HTR-8/SVneo (cell line): Measurements from ENCODE around the gene FADS3.

Source experiments
- DNase-seq: peaks from one replicate; pipeline ENCODE4 v3.0.0; 2011; ENCODE audit warnings: low spot score, mixed read lengths; ENCODE audit not compliant: insufficient read length
- FAIRE-seq: peaks from 2 replicates; lab custom pipeline; 2011; peaks lifted over from hg19 to GRCh38; lab: Jason Lieb, UNC

Gene FADS3

DNA sequence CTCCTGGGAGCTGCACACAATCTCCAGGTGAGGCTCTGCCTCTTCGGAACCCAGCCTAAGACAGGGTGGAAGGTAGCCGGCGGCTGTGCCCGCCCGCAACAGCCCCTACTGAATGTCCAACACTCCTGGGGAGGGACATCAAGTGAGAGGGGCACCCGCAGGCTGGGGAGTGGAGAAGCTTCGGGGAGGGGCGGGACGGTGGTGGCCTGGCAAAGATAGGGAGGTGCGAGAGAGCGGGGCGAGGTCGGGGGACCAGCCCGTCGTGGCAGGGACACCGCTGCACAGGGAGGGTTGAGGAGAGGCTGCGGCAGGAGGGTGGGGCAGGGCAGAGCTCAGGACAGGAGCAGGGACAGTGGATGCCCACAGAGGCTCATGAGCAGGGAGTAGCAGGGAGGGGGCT lies 8.9 kb upstream of the FADS3 start:
- FAIRE-seq, result no peak

DNA sequence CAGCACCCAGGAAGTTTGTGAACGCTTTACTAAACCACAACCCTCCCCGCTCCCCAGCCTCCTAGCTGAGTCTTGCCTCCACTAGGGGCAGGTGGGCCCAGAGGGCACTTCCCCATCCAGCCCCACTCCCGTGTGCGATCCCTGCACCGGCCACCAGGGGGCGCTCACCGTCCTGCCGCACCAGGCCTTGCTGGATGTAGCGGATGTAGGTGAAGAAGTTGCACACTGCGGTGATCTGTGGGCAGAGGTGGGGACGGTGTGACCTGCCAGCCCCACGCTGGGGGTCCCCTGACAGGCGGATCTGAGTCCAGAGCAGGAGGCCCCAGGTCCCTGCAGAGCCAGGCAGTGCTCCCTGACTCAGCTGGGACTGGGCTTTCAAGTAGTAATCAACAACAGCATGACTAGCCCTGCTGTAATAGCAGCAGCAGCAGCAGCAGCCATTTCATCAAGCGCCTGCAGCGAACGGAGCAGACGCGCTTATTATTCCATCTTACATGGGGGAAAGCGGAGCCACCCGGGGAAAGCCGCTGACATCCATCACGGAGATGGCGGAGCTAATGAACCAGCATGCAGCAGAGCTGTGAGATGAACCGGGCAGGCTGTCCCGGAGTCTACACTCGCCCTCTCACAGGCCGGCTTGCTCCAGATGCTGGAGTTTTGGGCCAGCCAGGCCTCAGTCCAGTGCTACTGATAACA lies 7.9 kb upstream of the FADS3 start:
- FAIRE-seq, result peak; percentile 28
- peak; percentile 86 for DNase-seq

More for the DNA sequence above, 8.9 kb upstream of the FADS3 start:
- DNase-seq, result no peak

DNA sequence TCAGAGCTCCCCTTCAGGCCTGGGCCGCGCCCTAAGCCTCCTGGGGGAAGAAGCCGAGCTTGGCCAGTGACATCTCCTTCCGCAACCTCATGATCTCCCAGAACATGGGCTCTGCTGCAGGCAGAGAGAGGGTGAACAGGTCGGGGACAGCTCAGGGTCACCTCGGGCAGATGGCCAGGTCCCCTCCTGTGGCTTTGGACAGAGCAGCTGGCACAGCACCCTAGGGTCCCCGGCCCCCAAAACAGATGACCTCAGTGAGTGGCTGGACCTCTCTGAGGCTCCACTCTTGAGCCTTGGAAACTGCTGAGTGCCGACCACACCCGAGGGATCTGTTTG lies 6.9 kb upstream of the FADS3 start:
- no peak for FAIRE-seq
- no peak for DNase-seq

DNA sequence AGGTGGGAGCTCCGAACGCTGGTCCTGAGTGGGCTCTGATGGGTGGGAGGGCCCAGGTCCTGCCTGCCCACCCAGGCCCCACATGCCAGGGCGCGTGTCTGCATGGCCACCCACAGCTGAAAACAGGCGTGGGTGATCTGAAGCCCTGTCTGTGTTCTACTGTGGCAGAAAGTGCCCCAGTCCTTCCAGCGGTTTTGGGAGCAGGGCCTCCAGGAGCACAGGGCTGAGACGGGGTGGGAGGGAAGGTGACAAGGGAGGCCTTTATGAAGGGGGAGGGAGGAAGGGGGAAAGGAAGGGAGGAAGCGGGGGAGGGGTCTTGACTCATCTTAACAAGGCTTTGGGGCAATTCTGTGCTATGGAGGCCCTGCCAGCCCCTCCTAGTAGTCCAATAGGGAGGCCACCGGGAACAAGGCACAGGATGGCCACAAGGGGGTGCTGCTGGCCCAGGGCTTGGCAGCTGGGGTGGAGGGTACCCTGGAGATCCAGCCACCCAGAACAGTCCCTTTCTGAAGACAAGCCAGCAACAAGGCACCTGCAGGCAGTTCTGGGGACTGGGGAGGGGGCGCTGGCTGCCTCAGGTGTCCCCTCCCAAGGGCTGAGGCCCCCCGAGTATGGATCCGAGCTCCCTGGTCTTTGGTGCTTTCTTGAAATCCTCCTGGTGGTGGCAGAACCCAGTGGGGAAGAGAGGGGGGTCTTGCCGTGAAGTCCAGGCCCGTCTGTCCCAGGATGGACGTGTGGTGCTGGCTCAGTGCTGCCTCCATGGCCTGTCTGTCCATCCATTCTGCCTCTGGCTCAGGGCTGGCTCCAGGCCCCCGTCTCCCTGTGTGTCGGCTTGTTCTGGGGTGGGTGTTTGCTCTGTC lies 6.3 kb upstream of the FADS3 start:
- FAIRE-seq, result no peak

DNA sequence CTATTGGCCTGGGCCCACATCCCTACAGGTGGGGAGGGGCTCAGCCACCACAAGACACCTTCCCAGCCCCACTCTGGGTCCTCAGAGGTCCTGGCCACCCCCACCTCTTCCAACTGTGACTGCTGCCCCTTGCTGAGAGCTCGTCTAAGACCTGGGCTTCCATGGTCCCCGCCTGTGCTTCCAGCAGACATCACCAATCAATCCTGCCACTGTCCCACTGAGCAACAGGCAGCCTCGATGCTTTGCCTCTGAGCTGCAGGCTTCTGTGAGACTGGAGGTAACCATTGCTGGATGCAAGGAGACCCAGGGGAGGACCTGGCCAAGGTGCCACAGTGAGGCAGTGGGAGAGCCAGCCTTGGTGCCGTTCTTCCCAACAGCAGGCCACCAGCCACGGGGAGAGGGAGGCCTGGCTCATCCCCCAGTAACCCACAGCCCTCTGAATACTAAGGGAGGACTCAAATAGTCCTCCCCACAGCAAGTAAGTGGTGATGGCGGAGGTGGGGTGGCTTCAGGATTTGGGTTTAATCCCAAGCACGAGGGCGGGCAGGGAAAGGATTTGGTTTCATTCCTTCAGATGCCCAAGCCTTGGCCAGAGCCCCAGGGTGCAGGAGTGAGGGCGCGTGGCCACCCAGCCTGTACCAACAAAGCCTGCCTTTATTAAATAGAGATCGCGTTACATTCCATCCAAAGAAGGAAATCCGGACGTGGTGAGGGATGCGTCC lies 5.5 kb upstream of the FADS3 start:
- DNase-seq (no peak), FAIRE-seq (no peak)

More for the DNA sequence above, 6.3 kb upstream of the FADS3 start:
- peak; percentile 79 for DNase-seq

DNA sequence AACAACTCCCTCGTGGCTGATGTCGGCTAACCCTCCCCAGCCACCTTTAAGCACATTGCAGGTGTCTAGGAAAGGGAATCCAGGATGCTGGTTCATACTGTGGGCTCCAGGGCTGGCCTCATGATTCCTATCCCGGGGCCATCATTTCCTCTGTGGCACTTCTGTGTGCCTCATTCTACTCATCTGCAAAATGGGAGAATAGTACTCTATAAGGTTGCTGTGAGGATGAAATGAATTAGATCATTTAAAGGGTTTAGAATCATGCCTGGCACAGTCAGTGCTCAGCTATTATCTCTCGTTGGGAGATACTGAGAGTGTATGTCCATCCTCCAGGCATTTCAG lies 4.3 kb upstream of the FADS3 start:
- no peak for FAIRE-seq
- no peak for DNase-seq

DNA sequence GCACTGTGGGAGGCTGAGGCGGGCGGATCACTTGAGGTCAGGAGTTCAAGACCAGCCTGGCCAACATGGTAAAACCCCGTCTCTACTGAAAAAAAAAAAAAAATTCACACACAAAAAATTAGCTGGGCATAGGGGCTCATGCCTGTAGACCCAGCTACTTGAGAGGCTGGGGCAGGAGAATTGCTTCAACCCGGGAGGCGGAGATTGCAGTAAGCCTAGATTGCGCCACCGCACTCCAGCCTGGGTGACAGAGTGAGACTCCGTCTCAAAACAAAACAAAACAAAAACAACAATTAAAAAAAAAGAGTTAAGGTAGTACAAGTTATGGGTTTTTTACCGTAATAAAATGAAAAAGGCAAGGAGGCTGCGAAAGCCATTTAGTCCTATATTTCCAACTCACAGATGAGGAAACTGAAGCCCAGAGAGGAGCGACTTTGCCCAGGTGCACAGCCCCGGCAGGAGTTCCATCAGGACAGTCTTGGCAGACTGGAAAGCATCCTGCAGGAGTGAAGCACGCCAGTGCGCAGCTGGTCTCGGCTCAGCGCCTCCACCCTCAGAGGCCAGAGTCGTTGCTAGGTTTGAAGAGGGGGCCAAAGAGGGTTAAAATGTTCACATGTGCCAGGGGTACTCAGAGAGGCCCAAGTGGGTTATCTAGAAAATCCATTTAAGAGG lies 3.8 kb upstream of the FADS3 start:
- DNase-seq, result no peak
- FAIRE-seq, result no peak

DNA sequence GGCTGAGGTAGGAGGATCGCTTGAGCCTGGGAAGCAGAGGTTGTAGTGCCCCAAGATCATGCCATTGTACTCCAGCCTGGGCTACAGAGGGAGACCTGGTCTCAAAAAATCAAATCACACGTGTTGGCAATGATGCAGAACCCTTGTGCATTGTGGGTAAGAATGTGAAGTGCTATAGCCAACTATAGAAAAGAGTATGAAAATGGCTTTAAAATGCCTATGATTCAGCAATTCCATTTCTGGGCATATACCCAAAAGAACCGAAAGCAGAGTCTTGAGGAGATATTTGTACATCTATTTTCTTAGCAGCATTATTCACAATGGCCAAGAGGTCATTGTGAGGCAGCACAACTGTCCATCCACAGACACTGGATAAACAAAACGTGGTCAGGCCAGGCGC lies 2.6 kb upstream of the FADS3 start:
- no peak for FAIRE-seq
- DNase-seq, result no peak

DNA sequence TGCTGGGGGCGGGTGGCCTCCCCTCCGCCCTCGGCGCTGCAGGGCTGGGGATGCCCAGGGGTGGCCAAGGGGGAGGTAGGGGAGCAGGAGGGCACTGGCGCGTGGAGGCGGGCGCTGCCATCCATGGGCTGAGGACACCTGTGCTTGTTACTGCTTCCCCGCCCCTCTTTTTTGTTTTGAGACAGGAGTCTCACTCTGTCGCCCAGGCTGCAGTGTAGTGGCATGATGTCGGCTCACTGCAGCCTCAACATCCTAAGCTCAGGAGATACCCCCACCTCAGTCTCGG lies 683 bp upstream of the FADS3 start:
- DNase-seq (no peak), FAIRE-seq (no peak)

DNA sequence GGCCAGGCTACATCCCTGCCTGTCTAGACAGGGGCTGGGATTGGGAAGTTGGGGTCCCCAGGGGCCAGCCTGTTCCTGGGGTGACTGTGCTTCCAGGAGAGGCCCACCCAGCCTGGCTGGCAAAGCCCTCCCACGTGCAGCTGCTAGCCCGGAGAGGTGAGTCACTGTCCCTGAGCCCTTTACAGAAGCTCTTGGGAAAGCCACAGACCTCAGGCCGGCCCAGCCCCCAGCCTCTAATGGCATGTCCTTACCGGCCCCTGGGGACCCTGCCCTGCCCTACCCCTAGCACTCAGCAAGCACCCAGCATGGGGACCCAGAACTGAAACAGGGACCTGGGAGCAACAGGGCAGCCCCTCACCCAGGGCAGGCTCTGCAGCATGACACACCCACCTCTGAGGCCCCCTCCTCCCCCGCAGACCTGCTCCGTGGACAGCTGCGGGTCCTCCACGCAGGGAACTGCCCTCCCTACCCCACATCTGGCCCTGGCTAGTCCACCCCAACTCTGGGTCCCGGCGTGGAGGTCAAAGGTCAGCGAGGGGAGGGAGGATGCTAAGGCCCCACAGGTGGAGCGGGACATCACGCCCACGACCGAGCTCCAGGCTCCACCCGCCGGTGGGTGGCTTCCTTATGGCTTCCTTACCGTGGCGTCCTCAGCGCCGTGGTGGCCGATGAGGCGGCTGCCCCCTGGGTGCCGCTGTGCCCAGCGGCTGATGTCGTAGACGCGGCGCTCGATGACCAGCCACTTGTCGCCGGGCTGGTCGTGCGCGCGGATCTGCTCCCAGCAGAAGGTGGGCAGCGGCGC lies 615 bp downstream of the FADS3 start:
- FAIRE-seq, result no peak
- DNase-seq, result peak; percentile 68

DNA sequence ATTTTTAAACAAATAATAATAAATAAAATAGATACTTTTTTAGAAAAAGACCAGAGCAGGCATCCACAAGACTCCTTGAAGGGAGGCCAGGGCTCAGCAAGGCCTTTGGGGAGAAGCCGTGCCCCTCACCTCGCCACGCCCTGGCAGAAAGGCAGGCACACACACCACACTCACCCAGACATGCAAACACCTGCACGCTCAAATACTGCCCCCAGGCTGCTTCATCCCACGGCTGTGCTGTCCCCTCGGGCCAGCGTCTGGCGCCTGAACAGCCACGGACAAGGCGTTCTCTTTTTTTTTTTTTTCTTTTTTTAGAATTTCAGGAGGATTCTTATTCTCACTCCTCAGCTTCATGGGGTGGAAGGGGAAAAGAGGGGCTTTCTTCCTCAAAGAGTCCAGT lies 1.5 kb downstream of the FADS3 start:
- DNase-seq (no peak), FAIRE-seq (no peak)

DNA sequence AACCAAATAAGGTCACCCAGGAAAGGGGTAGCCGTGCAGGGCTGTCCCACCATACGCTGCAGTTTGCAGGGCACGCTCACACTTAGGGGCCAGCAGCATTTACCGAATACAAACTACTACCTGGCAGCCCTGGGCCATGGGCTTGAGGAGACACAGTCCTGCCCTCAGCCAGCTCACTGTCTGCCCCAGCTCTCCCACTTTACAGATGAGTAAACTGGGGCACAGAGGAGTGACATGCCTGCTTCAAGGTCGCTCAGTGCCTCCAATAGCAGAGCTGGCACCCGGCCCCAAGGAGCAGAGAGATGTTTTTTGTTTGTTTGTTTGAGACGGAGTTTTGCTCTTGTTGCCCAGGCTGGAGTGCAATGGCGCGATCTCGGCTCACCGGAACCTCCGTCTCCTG lies 2.8 kb downstream of the FADS3 start:
- FAIRE-seq (no peak), DNase-seq (no peak)

DNA sequence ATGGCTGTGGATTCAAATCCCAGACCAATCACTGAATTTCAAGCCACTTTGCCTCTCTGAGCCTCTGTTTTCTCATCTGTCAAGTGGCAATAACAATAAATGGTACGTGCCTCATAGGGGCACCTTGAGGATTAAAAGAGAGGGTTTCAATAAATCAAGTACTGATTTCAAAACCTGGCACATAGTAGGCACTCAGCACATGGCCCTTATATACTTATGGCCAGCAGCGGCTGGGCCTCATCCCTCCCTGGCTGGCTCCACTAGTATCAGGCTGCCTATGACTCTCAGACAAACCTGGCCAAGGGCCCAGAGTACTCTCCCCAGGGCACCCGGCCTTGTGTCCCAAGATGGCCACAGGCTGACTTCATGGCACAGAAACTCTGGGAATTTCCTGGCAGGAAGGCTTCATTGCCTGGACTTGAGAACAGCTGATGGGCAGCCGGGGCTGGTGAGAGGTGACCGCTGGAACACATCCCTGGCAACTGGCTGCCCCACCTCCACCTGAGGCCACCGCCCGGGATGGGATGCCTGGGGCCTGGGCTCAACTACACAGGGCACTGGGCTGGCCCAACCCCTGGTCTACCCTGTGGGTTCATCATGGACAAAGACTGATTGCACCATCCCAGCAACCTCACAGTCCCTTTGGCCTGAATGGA lies 3.4 kb downstream of the FADS3 start:
- peak; percentile 84 for DNase-seq
- FAIRE-seq, result peak; percentile 49

DNA sequence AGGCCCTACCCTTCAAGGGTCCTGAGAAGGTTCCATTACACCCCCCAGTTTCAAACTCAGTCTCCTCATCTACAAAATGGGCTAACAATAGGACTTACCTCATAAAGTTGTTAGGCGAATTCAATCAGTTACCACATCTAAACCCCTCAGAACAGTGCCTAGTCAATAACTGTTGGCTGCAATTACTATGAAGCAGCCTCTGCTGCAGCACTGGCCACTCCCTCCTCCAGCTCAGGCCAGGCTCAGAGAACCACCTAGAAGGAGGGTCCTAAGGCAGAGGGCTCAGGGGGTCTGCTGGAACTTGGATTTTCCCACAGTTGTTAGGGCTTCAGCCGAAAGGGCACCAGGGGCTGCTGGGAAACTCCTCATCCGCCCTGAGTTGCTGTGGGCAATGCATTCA lies 4.7 kb downstream of the FADS3 start:
- DNase-seq (no peak), FAIRE-seq (no peak)

DNA sequence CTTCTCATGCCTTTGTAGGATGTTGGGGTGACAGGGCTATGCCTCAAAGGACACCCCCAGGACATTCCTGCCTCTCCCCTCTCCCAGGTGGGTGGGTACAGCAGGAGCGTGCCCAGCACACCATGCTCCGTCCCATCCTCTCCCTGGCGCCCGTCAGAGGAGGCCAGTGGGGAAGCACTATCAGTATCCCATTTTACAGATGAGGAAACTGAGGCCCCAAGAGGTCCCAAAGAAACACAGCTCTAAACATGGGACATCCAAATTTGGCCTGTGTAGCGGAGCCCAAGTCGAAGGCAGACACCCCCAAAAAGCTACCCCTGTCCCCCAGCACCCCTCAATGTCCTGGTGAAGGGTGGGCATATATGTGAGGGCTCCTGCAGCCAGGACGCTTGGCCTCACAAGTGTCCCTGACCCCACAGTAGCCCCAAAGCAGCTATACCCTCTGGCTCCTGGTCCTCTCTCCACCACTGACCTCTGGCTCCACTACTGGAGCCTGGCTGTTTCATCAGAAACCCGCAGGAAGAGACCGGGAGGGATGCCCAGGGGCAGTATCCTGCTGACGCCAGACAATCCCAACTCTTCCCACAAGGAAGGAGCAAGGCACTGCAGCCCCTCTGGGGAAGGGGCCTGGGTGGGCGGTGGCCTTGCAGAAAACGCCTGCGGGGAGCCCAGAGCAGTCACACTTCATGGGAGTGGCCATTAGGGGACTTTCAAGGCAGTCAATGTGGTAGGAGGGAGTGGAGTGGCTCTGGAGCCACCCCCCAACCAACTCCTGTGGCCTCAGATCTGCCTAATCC lies 5.4 kb downstream of the FADS3 start:
- no peak for FAIRE-seq
- DNase-seq, result no peak

DNA sequence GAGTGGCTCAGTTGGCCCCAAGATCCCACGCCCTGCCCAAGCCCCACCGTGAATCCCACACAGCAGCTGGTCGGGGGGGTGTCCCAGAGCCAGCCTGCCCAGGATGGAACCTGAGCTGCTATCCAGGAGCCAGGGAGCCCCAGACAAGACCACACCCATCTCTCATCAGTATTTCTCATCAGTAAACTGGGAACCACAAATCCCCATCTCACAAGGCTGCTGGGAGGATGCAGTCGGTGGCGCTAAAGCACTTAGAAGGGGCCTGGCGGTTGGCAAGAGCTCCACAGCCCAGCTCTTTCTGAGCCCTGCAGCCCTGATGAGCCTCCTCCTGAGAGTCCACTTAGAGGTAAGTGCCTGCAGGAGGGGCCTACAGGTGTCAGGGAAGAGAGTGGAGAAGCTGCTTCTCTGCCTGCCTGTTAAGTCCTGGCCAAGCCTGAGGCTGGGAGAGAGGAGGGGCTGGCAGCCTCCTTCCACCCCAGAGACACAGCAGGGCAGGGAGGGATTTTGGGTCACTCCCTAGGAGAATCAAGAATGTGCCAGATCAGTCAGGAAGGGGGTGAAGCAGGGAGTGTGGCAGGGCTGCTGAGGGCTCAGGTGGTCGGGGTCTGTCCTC lies 6.1 kb downstream of the FADS3 start:
- DNase-seq (no peak), FAIRE-seq (no peak)

DNA sequence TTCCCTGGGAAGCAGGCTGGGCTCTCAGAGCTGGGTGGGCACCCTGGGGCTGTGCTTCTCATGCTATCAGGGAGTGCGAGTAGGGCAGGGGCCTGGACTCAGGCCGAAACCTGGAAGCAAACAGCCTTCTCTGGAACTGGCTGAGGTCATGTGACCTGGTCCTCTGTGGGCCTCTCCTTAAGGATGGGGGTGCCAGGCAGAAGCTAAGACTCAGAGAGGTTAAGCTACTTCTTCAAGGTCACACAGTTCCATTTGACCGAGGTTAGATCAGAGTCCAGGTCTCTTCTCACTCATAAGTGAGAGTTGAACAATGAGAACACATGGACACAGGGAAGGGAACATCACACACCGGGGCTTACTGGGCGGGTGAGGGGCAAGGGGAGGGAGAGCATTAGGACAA lies 7.4 kb downstream of the FADS3 start:
- FAIRE-seq (no peak), DNase-seq (no peak)

DNA sequence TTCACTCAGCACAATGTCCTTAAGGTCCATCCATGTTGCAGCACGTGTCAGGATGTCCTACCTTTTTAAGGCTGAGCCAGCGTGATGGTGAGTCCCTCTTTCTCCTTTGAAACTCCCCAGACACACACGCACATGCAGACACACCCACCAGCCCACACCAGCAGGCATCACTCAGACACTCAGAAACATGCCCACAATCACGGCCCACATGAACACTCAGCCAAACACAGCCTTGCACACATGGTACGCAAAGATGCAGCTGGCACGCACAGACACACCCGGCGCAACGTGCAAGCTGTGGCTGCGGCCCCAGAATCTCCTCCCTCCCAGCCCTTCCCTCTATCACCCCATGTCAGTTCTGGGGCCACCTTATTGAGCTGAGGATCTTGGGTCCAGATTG lies 8.0 kb downstream of the FADS3 start:
- FAIRE-seq (no peak), DNase-seq (no peak)

DNA sequence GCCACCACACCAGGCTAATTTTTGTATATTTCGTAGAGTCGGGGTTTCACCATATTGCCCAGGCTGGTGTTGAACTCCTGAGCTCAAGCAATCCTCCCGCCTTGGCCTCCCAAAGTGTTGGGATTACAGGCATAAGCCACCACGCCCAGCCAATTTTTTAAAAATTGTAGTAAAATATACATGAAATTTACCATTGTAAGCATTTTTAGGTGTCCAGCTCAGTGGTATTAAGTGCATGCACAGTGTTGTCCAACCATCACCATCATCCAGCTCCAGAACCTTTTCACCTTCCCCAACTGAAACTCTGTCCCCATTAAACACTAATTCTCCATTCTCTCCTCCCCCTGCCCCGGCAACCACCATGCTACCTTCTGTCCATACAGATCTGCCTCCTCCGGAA lies 8.5 kb downstream of the FADS3 start:
- DNase-seq (no peak), FAIRE-seq (no peak)
